Dermis blood vessel endothelial cell (primary cell): ENCODE measurements around the gene CRHR1. TPM values are rescaled to one million over a fixed set of nuclear protein-coding genes. Genes with fewer than 3 reads are reported as not detected.

Experiments
- DNase-seq: peaks from one replicate; pipeline ENCODE4 v3.0.0; 2010
- total RNA-seq: library from RNA; depleted of rRNA; stranded (reverse); fragments of >200 nt; gene quantifications from 2 replicates; pipeline ENCODE4 v1.2.3, GENCODE V29; 2014

The CRHR1 gene
- total RNA-seq, 1 donor from 2014 or later, result not detected

GRCh38 chr17:45790296-45790922 is 6.3 kb downstream of the CRHR1 start:
- DNase-seq, result no peak

- no peak for DNase-seq
These were observed 7.0 kb downstream of the CRHR1 start for GRCh38 chr17:45791041-45791582.

GRCh38 chr17:45791935-45792334 is 7.8 kb downstream of the CRHR1 start:
- DNase-seq, result no peak

GRCh38 chr17:45792437-45792836 is 8.3 kb downstream of the CRHR1 start:
- no peak for DNase-seq

- no peak for DNase-seq
These were observed 9.1 kb downstream of the CRHR1 start for GRCh38 chr17:45792995-45793755.

- DNase-seq, result no peak
These were observed 9.9 kb downstream of the CRHR1 start for GRCh38 chr17:45793999-45794540.

GRCh38 chr17:45794840-45795239 is 10.7 kb downstream of the CRHR1 start:
- peak; percentile 23 for DNase-seq

- no peak for DNase-seq
These were observed 16.7 kb downstream of the CRHR1 start for GRCh38 chr17:45800816-45801215.

- DNase-seq, result no peak
These were observed 17.3 kb downstream of the CRHR1 start for GRCh38 chr17:45801421-45801820.

GRCh38 chr17:45808845-45809244 is 24.7 kb downstream of the CRHR1 start:
- no peak for DNase-seq

GRCh38 chr17:45809499-45809898 is 25.4 kb downstream of the CRHR1 start:
- no peak for DNase-seq

GRCh38 chr17:45812102-45812501 is 28.0 kb downstream of the CRHR1 start:
- DNase-seq, result peak; percentile 9

GRCh38 chr17:45813048-45813725 is 29.1 kb downstream of the CRHR1 start:
- DNase-seq, result peak; percentile 30

- DNase-seq, result no peak
These were observed 30.8 kb downstream of the CRHR1 start for GRCh38 chr17:45814622-45815606.

- no peak for DNase-seq
These were observed 31.6 kb downstream of the CRHR1 start for GRCh38 chr17:45815752-45816151.

- DNase-seq, result no peak
These were observed 33.9 kb downstream of the CRHR1 start for GRCh38 chr17:45818041-45818440.

- no peak for DNase-seq
These were observed 34.6 kb downstream of the CRHR1 start for GRCh38 chr17:45818699-45819098.

GRCh38 chr17:45819632-45820031 is 35.5 kb downstream of the CRHR1 start:
- no peak for DNase-seq

- no peak for DNase-seq
These were observed 36.1 kb downstream of the CRHR1 start for GRCh38 chr17:45820052-45820780.

GRCh38 chr17:45821147-45821546 is 37.0 kb downstream of the CRHR1 start:
- DNase-seq, result no peak

- DNase-seq, result no peak
These were observed 39.5 kb downstream of the CRHR1 start for GRCh38 chr17:45823598-45823997.
